Activated naive CD8-positive, alpha-beta T cell treated with anti-CD3 and anti-CD28 coated beads for 36 hours (primary cell): ENCODE measurements around the gene TAMM41. TPM values are rescaled to one million over a fixed set of nuclear protein-coding genes. Genes with fewer than 3 reads are reported as not detected.
"Not testable (repeated sequence)": the region's sequence is repeated elsewhere in the genome, so short reads cannot be mapped to it uniquely, and the experiment has no call there.

Experiments
- DNase-seq: peaks from one replicate; pipeline ENCODE4 v3.0.0; 2021
- H3K27ac Mint-ChIP-seq: one replicate; pipeline ENCODE4 v1.8.0; 2022; ENCODE audit warnings: mild to moderate bottlenecking, moderate library complexity, mixed read lengths
- H3K27me3 Mint-ChIP-seq: one replicate; pipeline ENCODE4 v1.8.0; 2022; ENCODE audit warnings: mild to moderate bottlenecking, mixed read lengths
- H3K36me3 Mint-ChIP-seq: one replicate; pipeline ENCODE4 v1.8.0; 2021; ENCODE audit warnings: mild to moderate bottlenecking, mixed read lengths
- H3K4me1 Mint-ChIP-seq: one replicate; pipeline ENCODE4 v1.8.0; 2021; ENCODE audit warnings: mixed read lengths
- H3K4me3 Mint-ChIP-seq: one replicate; pipeline ENCODE4 v1.8.0; 2022; ENCODE audit warnings: mild to moderate bottlenecking, moderate library complexity, mixed read lengths
- H3K9me3 Mint-ChIP-seq: one replicate; pipeline ENCODE4 v1.8.0; 2022; ENCODE audit warnings: mixed read lengths
- total RNA-seq, 2 experiments: library from RNA; stranded (reverse); gene quantifications; one replicate each; pipeline ENCODE4 v1.2.3, GENCODE V29; 2021

Gene TAMM41
- total RNA-seq, 2 experiments from 2014 or later, result 26.9 to 27.4 TPM

GRCh38 chr3:11759996-11760395 is 86.7 kb downstream of the TAMM41 start:
- no peaks in the 10 kb centered on the region for H3K36me3 Mint-ChIP-seq
- no peak for DNase-seq
- no peaks in the 10 kb centered on the region for H3K9me3 Mint-ChIP-seq
- no peak overlapping the region for H3K4me3 Mint-ChIP-seq
- no peak overlapping the region for H3K27ac Mint-ChIP-seq
- peaks cover 2% of the 10 kb centered on the region for H3K4me1 Mint-ChIP-seq
- no peaks in the 10 kb centered on the region for H3K27me3 Mint-ChIP-seq

GRCh38 chr3:11757929-11758328 is 88.8 kb downstream of the TAMM41 start:
- DNase-seq, result no peak
- H3K36me3 Mint-ChIP-seq, result no peaks in the 10 kb centered on the region
- H3K27ac Mint-ChIP-seq, result no peak overlapping the region
- H3K4me3 Mint-ChIP-seq, result no peak overlapping the region
- no peaks in the 10 kb centered on the region for H3K27me3 Mint-ChIP-seq
- no peaks in the 10 kb centered on the region for H3K4me1 Mint-ChIP-seq
- no peaks in the 10 kb centered on the region for H3K9me3 Mint-ChIP-seq

GRCh38 chr3:11757441-11757875 is 89.2 kb downstream of the TAMM41 start:
- no peaks in the 10 kb centered on the region for H3K9me3 Mint-ChIP-seq

GRCh38 chr3:11755276-11755675 is 91.4 kb downstream of the TAMM41 start:
- Mint-ChIP-seq H3K27me3 (no peaks in the 10 kb centered on the region), H3K4me1 (no peaks in the 10 kb centered on the region), H3K27ac (no peak overlapping the region), H3K4me3 (no peak overlapping the region), H3K9me3 (no peaks in the 10 kb centered on the region), H3K36me3 (no peaks in the 10 kb centered on the region)
- no peak for DNase-seq

More at GRCh38 chr3:11757441-11757875, 89.2 kb downstream of the TAMM41 start:
- no peak for DNase-seq
- no peaks in the 10 kb centered on the region for H3K27me3 Mint-ChIP-seq
- H3K36me3 Mint-ChIP-seq, result no peaks in the 10 kb centered on the region
- no peak overlapping the region for H3K27ac Mint-ChIP-seq
- H3K4me1 Mint-ChIP-seq, result no peaks in the 10 kb centered on the region
- H3K4me3 Mint-ChIP-seq, result no peak overlapping the region

- H3K27me3 Mint-ChIP-seq, H3K9me3 Mint-ChIP-seq, H3K4me1 Mint-ChIP-seq, H3K36me3 Mint-ChIP-seq, H3K27ac Mint-ChIP-seq, H3K4me3 Mint-ChIP-seq, DNase-seq: not testable (repeated sequence)
Measured at GRCh38 chr3:11752254-11752653, 94.4 kb downstream of the TAMM41 start.

- not testable (repeated sequence) for H3K27ac Mint-ChIP-seq, H3K9me3 Mint-ChIP-seq, H3K4me3 Mint-ChIP-seq, H3K4me1 Mint-ChIP-seq, DNase-seq, H3K27me3 Mint-ChIP-seq, H3K36me3 Mint-ChIP-seq
Measured at GRCh38 chr3:11748306-11748705, 98.4 kb downstream of the TAMM41 start.

Other genes starting within 250 kb of the TAMM41 start
- gene VGLL4, start 203.0 kb downstream of the TAMM41 start, total RNA-seq, result 10 to 100 TPM; 44.0 to 44.8 TPM
- gene SYN2, start 157.5 kb upstream of the TAMM41 start, total RNA-seq, result under 1 TPM; 0.35 to 0.66 TPM